Caco-2 (cell line): ENCODE measurements around the gene HNRNPH3. TPM values are rescaled to one million over a fixed set of nuclear protein-coding genes. Genes with fewer than 3 reads are reported as not detected.

Experiments used
- BruUV-seq: library from RNA; stranded (reverse); fragments of 400-500 nt; replicated peaks from 2 replicates; lab custom pipeline; 2021; lab: Mats Ljungman, UMichigan
- CTCF ChIA-PET: fragments of 300-600 bp; sonication (Branson Sonifier 250); formaldehyde crosslinking; loops from one replicate; lab custom pipeline; 2022; ENCODE audit warnings: antibody characterized with exemption; lab: Charles Lee
- POLR2A ChIA-PET: fragments of 300-600 bp; sonication (Branson Sonifier 250); formaldehyde crosslinking; loops from one replicate; lab custom pipeline; 2022; ENCODE audit warnings: antibody characterized with exemption; lab: Charles Lee
- DNase-seq, 2 experiments: peaks; one replicate each; pipeline versions ENCODE4 v3.0.0 to v3.0.0-alpha.2; 2020 to 2022
- H3K27me3 ChIP-seq: replicated peaks from 2 replicates; pipeline ENCODE4 v1.6.0; 2011; ENCODE audit warnings: low read length; ENCODE audit not compliant: control insufficient read depth, insufficient read depth
- H3K36me3 ChIP-seq: 2 replicates; pipeline ENCODE4 v1.5.1; 2011; ENCODE audit warnings: low read length; ENCODE audit not compliant: control insufficient read depth, insufficient read depth
- H3K4me1 ChIP-seq: fragments of 250-450 bp; sonication (Bioruptor Pico); 2 replicates; pipeline ENCODE4 v1.5.1; 2020; ENCODE audit warnings: mild to moderate bottlenecking
- H3K4me3 ChIP-seq: 2 replicates; pipeline ENCODE4 v1.5.1; 2011; ENCODE audit warnings: low read depth, mild to moderate bottlenecking, control low read depth, low read length
- H3K9me3 ChIP-seq: fragments of 250-450 bp; sonication (Bioruptor Pico); 2 replicates; pipeline ENCODE4 v1.5.1; 2020; ENCODE audit warnings: mild to moderate bottlenecking, moderate library complexity
- H3K27ac Mint-ChIP-seq: one replicate; pipeline ENCODE4 v1.8.0; 2022; ENCODE audit warnings: mixed read lengths; ENCODE audit not compliant: unreplicated experiment
- H3K27me3 Mint-ChIP-seq: one replicate; pipeline ENCODE4 v1.8.0; 2022; ENCODE audit warnings: mixed read lengths; ENCODE audit not compliant: insufficient read depth, unreplicated experiment
- H3K36me3 Mint-ChIP-seq: one replicate; pipeline ENCODE4 v1.8.0; 2022; ENCODE audit warnings: mild to moderate bottlenecking, mixed read lengths; ENCODE audit not compliant: insufficient read depth, unreplicated experiment
- H3K4me1 Mint-ChIP-seq: one replicate; pipeline ENCODE4 v1.8.0; 2022; ENCODE audit warnings: low read depth, mixed read lengths; ENCODE audit not compliant: unreplicated experiment
- H3K4me3 Mint-ChIP-seq: one replicate; pipeline ENCODE4 v1.8.0; 2022; ENCODE audit warnings: mild to moderate bottlenecking, moderate library complexity, mixed read lengths; ENCODE audit not compliant: unreplicated experiment
- H3K9me3 Mint-ChIP-seq: one replicate; pipeline ENCODE4 v1.8.0; 2022; ENCODE audit warnings: mixed read lengths; ENCODE audit not compliant: unreplicated experiment
- CTCF ChIP-seq, 2 experiments: fragments of 200-600 bp in 1 of 2; IDR thresholded peaks; 1 replicate in 1 of 2; 2 replicates in 1 of 2; pipeline versions ENCODE4 v1.5.1 to v1.8.0; 2011 to 2022; ENCODE audit warnings: antibody characterized with exemption in 1 of 2, control low read depth in 1 of 2, inconsistent platforms in 1 of 2, low read depth in 1 of 2, low read length in 1 of 2, mild to moderate bottlenecking in 1 of 2, moderate library complexity in 1 of 2; ENCODE audit not compliant: insufficient read depth in 1 of 2, severe bottlenecking in 1 of 2, unreplicated experiment in 1 of 2
- intact Hi-C: fragments of 100-400 bp; cut with micrococcal nuclease; formaldehyde crosslinking; loops from one replicate; pipeline ENCODE4 v1.10.0; 2022; ENCODE audit not compliant: unreplicated experiment
- total RNA-seq: library from RNA; stranded (reverse); gene quantifications from 2 replicates; pipeline ENCODE4 v1.2.3, GENCODE V29; 2022

Gene HNRNPH3
- total RNA-seq, 1 experiment from 2014 or later = 262 TPM

- no peak for DNase-seq
- BruUV-seq = no TSS peak
- no peak for TF ChIP-seq CTCF (IDR thresholded peaks at IDR 0.05; ENCODE audit: insufficient read depth in 1 of 2, low read depth in 1 of 2, low read length in 1 of 2, severe bottlenecking in 1 of 2, unreplicated experiment in 1 of 2)
- Mint-ChIP-seq H3K27me3 (no peaks in the 10 kb centered on the region), H3K36me3 (no peaks in the 10 kb centered on the region), H3K9me3 (no peaks in the 10 kb centered on the region), H3K4me1 (peaks cover 23% of the 10 kb centered on the region), H3K27ac (no peak overlapping the region), H3K4me3 (no peak overlapping the region)
- Histone ChIP-seq H3K4me1 (peaks cover 24% of the 10 kb centered on the region), H3K36me3 (no peaks in the 10 kb centered on the region), H3K9me3 (no peaks in the 10 kb centered on the region), H3K4me3 (no peak overlapping the region), H3K27me3 (no peaks in the 10 kb centered on the region)
- ChIA-PET CTCF (interaction anchor here (0.7 to 2.2 kb wide), 3 partner anchors 11 to 146 kb away, joined by 3 to 56 read pairs (median 9); no protein-coding TSS in a partner anchor), POLR2A (interaction anchor here (0.6 kb wide), 1 partner anchor 29 kb away, joined by 3 read pairs; the partner anchor contains the start of gene HNRNPH3)
- intact Hi-C loops = loop anchor here (1.0 to 10.0 kb wide), 7 partner anchors 28 to 518 kb away; partner anchors contain the start of gene ATOH7
Measured at GRCh38 chr10:68302871-68303270, 29.0 kb upstream of the HNRNPH3 start.

- no peak for TF ChIP-seq CTCF (IDR thresholded peaks at IDR 0.05; ENCODE audit: insufficient read depth in 1 of 2, low read depth in 1 of 2, low read length in 1 of 2, severe bottlenecking in 1 of 2, unreplicated experiment in 1 of 2)
- DNase-seq = no peak
- Mint-ChIP-seq H3K4me3 (no peak overlapping the region), H3K9me3 (no peaks in the 10 kb centered on the region), H3K27ac (no peak overlapping the region), H3K4me1 (peaks cover 23% of the 10 kb centered on the region), H3K36me3 (no peaks in the 10 kb centered on the region), H3K27me3 (no peaks in the 10 kb centered on the region)
- Histone ChIP-seq H3K36me3 (no peaks in the 10 kb centered on the region), H3K4me1 (peaks cover 24% of the 10 kb centered on the region), H3K27me3 (no peaks in the 10 kb centered on the region), H3K4me3 (no peak overlapping the region), H3K9me3 (no peaks in the 10 kb centered on the region)
- POLR2A ChIA-PET = no interaction called here
- CTCF ChIA-PET = interaction anchor here (0.9 kb wide), 1 partner anchor 73 kb away, joined by 3 read pairs; no protein-coding TSS in a partner anchor
- BruUV-seq = no TSS peak
- intact Hi-C loops = loop anchor here (5.0 to 10.0 kb wide), 2 partner anchors 72 to 519 kb away; partner anchors contain the start of gene ATOH7
Measured at GRCh38 chr10:68303849-68304412, 27.9 kb upstream of the HNRNPH3 start.

- BruUV-seq = no TSS peak
- CTCF ChIA-PET = interaction anchor here (2.0 kb wide), 1 partner anchor 93 kb away, joined by 7 read pairs; no protein-coding TSS in a partner anchor
- no peaks in the 10 kb centered on the region for H3K36me3 Mint-ChIP-seq
- DNase-seq = no peak
- H3K4me3 Mint-ChIP-seq = no peak overlapping the region
- no peaks in the 10 kb centered on the region for H3K9me3 Mint-ChIP-seq
- no peaks in the 10 kb centered on the region for H3K27me3 Mint-ChIP-seq
- Histone ChIP-seq H3K27me3 (no peaks in the 10 kb centered on the region), H3K4me1 (peaks cover 24% of the 10 kb centered on the region), H3K9me3 (no peaks in the 10 kb centered on the region), H3K4me3 (no peak overlapping the region), H3K36me3 (no peaks in the 10 kb centered on the region)
- peaks cover 23% of the 10 kb centered on the region for H3K4me1 Mint-ChIP-seq
- intact Hi-C loops = loop anchor here (1.0 to 10.0 kb wide), 2 partner anchors 25 to 521 kb away; no protein-coding TSS in a partner anchor
- TF ChIP-seq CTCF (IDR thresholded peaks at IDR 0.05; ENCODE audit: insufficient read depth in 1 of 2, low read depth in 1 of 2, low read length in 1 of 2, severe bottlenecking in 1 of 2, unreplicated experiment in 1 of 2) = no peak
- H3K27ac Mint-ChIP-seq = no peak overlapping the region
- POLR2A ChIA-PET = no interaction called here
Measured at GRCh38 chr10:68305854-68306253, 26.0 kb upstream of the HNRNPH3 start.
